ENCODE measurements around the gene MED10.

DNA sequence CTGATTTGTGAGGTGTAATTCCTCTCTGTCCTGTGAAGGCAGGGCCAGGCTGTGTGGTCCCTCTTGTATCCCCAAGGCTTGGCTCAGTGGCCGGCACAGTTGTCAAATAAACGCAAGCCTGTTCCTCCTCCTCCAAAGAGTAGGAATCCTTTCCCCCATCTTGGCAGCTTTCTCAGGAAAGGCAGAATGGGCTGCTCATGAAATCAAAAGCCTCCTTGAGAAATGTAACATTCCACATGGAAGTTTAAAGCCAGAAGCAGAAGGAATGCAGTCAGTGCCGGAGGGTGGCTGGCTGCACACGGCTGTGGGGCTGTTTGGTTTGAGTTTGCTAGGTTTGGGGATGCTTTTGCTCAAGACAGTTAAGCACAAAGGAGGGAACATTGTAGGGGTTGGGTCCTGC, 34.5 kb upstream of the MED10 start:
- TF ChIP-seq, protein P1, sequence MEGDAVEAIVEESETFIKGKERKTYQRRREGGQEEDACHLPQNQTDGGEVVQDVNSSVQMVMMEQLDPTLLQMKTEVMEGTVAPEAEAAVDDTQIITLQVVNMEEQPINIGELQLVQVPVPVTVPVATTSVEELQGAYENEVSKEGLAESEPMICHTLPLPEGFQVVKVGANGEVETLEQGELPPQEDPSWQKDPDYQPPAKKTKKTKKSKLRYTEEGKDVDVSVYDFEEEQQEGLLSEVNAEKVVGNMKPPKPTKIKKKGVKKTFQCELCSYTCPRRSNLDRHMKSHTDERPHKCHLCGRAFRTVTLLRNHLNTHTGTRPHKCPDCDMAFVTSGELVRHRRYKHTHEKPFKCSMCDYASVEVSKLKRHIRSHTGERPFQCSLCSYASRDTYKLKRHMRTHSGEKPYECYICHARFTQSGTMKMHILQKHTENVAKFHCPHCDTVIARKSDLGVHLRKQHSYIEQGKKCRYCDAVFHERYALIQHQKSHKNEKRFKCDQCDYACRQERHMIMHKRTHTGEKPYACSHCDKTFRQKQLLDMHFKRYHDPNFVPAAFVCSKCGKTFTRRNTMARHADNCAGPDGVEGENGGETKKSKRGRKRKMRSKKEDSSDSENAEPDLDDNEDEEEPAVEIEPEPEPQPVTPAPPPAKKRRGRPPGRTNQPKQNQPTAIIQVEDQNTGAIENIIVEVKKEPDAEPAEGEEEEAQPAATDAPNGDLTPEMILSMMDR (IDR thresholded peaks at IDR 0.05), result no peak
- TF ChIP-seq POLR2A (IDR thresholded peaks at IDR 0.05), result no peak
